Measurements from ENCODE around the gene SPRR1B.

GRCh38 chr1:153025797-153026196, 5.2 kb upstream of the SPRR1B start:
- TF ChIP-seq CTCF (IDR thresholded peaks at IDR 0.05 in 8 of 11, conservative IDR thresholded peaks at IDR 0.05 in 3 of 11) (no peak), POLR2A (IDR thresholded peaks at IDR 0.05) (no peak), POLR2AphosphoS5 (IDR thresholded peaks at IDR 0.05) (no peak)
